DND-41 (cell line): Measurements from ENCODE around the gene FNDC10.

Source experiments
- EZH2 ChIP-seq: IDR thresholded peaks from 3 replicates; pipeline ENCODE4 v1.6.1; 2012; ENCODE audit warnings: borderline replicate concordance, low read depth, mild to moderate bottlenecking, moderate library complexity, low read length, inconsistent platforms; ENCODE audit not compliant: severe bottlenecking
- TF ChIP-seq, protein P1 (sequence below): IDR thresholded peaks from 2 replicates; pipeline ENCODE4 v1.5.1; 2012; ENCODE audit warnings: borderline replicate concordance, low read length, moderate library complexity, mild to moderate bottlenecking; ENCODE audit not compliant: poor library complexity, severe bottlenecking; ENCODE audit errors: extremely low read depth

DNA sequence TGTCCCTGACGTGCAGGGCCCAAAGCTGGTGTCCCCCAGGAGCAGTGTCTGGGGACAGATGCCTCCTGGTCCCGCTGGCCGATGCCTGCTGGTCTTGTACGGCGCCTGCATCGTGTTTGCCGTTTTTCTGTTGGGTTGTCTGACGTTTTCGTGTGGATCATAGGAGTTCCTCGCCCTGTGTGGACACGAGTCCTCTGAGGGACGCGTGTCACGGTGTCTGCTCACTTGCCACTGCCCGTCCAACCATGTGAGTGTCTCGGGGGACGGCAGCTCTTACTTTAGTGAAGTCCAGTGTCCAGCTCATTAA lies 22.8 kb upstream of the FNDC10 start:
- TF ChIP-seq, protein P1, sequence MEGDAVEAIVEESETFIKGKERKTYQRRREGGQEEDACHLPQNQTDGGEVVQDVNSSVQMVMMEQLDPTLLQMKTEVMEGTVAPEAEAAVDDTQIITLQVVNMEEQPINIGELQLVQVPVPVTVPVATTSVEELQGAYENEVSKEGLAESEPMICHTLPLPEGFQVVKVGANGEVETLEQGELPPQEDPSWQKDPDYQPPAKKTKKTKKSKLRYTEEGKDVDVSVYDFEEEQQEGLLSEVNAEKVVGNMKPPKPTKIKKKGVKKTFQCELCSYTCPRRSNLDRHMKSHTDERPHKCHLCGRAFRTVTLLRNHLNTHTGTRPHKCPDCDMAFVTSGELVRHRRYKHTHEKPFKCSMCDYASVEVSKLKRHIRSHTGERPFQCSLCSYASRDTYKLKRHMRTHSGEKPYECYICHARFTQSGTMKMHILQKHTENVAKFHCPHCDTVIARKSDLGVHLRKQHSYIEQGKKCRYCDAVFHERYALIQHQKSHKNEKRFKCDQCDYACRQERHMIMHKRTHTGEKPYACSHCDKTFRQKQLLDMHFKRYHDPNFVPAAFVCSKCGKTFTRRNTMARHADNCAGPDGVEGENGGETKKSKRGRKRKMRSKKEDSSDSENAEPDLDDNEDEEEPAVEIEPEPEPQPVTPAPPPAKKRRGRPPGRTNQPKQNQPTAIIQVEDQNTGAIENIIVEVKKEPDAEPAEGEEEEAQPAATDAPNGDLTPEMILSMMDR = no peak
- no peak for TF ChIP-seq EZH2
